OCI-LY7 (cell line): ENCODE data around the gene FKBP14. TPM values are rescaled to one million over a fixed set of nuclear protein-coding genes. Genes with fewer than 3 reads are reported as not detected.
A peak's percentile ranks its signal among the peaks of the same experiment; 100 is the strongest.
"Not testable (repeated sequence)": the region's sequence is repeated elsewhere in the genome, so short reads cannot be mapped to it uniquely, and the experiment has no call there.

Experiments used
- BruUV-seq: library from RNA; stranded (reverse); fragments of 400-500 nt; replicated peaks from 2 replicates; lab custom pipeline; 2021; lab: Mats Ljungman, UMichigan
- CTCF ChIA-PET: fragments of 300-600 bp; sonication (Branson Sonifier 250); formaldehyde crosslinking; loops from one replicate; lab custom pipeline; 2022; ENCODE audit warnings: antibody characterized with exemption; ENCODE audit not compliant: unreplicated experiment; lab: Charles Lee
- POLR2A ChIA-PET: fragments of 300-600 bp; sonication (Branson Sonifier 250); formaldehyde crosslinking; loops from one replicate; lab custom pipeline; 2022; ENCODE audit warnings: antibody characterized with exemption; lab: Charles Lee
- DNase-seq: peaks from one replicate; pipeline ENCODE4 v3.0.0-alpha.2; 2015; ENCODE audit warnings: low spot score
- H2AFZ ChIP-seq: fragments of 200-600 bp; sonication (generic), shearing (Covaris generic); 2 replicates; pipeline ENCODE4 v1.6.1; 2014; ENCODE audit warnings: mild to moderate bottlenecking, antibody characterized with exemption, low read length, moderate library complexity
- H3K27ac ChIP-seq: fragments of 200-600 bp; sonication (generic); 2 replicates; pipeline ENCODE4 v1.5.1; 2014; ENCODE audit warnings: mixed run types, low read depth, mild to moderate bottlenecking, moderate library complexity, low read length, inconsistent platforms; ENCODE audit not compliant: poor library complexity, severe bottlenecking
- H3K36me3 ChIP-seq: fragments of 200-600 bp; sonication (generic); 2 replicates; pipeline ENCODE4 v1.6.1; 2014; ENCODE audit warnings: mild to moderate bottlenecking, antibody characterized with exemption, low read length, moderate library complexity, mixed read lengths; ENCODE audit not compliant: insufficient read depth
- H3K4me1 ChIP-seq: fragments of 200-600 bp; sonication (generic); 2 replicates; pipeline ENCODE4 v1.5.1; 2014; ENCODE audit warnings: mild to moderate bottlenecking, low read length; ENCODE audit not compliant: insufficient read depth, poor library complexity, severe bottlenecking
- H3K4me2 ChIP-seq: fragments of 200-600 bp; sonication (generic); 2 replicates; pipeline ENCODE4 v1.6.1; 2014; ENCODE audit warnings: mild to moderate bottlenecking, low read length
- H3K4me3 ChIP-seq: fragments of 200-600 bp; sonication (generic); 2 replicates; pipeline ENCODE4 v1.5.1; 2014; ENCODE audit warnings: mild to moderate bottlenecking, low read depth, low read length; ENCODE audit not compliant: poor library complexity, severe bottlenecking
- H3K79me2 ChIP-seq: fragments of 200-600 bp; sonication (generic); 2 replicates; pipeline ENCODE4 v1.6.1; 2016; ENCODE audit warnings: low read depth, mild to moderate bottlenecking, low read length, moderate library complexity, mixed read lengths; ENCODE audit not compliant: insufficient read depth
- H3K9me2 ChIP-seq: fragments of 200-600 bp; sonication (generic); 2 replicates; pipeline ENCODE4 v1.6.1; 2016; ENCODE audit warnings: mild to moderate bottlenecking, low read length, mixed read lengths; ENCODE audit not compliant: insufficient read depth
- H3K9me3 ChIP-seq: fragments of 200-600 bp; sonication (generic); 2 replicates; pipeline ENCODE4 v1.6.1; 2014; ENCODE audit warnings: mild to moderate bottlenecking, mixed run types, low read length, mixed read lengths
- H4K20me1 ChIP-seq: fragments of 200-600 bp; sonication (generic); 2 replicates; pipeline ENCODE4 v1.6.1; 2014; ENCODE audit warnings: mild to moderate bottlenecking, antibody characterized with exemption, low read length, moderate library complexity, mixed read lengths; ENCODE audit not compliant: insufficient read depth
- EZH2phosphoT487 ChIP-seq: fragments of 200-600 bp; sonication (generic); IDR thresholded peaks from 2 replicates; pipeline ENCODE4 v1.6.1; 2018; ENCODE audit warnings: low read depth, borderline replicate concordance, mild to moderate bottlenecking, mixed run types, antibody characterized with exemption, low read length, moderate library complexity, mixed read lengths
- intact Hi-C: fragments of 100-400 bp; cut with micrococcal nuclease; formaldehyde crosslinking; loops from one replicate; pipeline ENCODE4 v1.10.0; 2022; ENCODE audit not compliant: unreplicated experiment
- total RNA-seq, 2 experiments: library from RNA; depleted of rRNA in 1 of 2; stranded (reverse); fragments of >200 nt in 1 of 2; shearing (Covaris generic) in 1 of 2; gene quantifications; 2 replicates each; pipeline ENCODE4 v1.2.3, GENCODE V29; 2014 to 2022
- TF ChIP-seq, protein P1 (sequence below): fragments of 200-600 bp; sonication (generic); conservative IDR thresholded peaks from 2 replicates; pipeline ENCODE4 v1.5.1; 2014; ENCODE audit warnings: mild to moderate bottlenecking, antibody characterized with exemption, low read length, moderate library complexity, mixed read lengths

FKBP14 gene
- total RNA-seq, 2 experiments from 2014 or later, result 5.3 to 15.9 TPM

DNA sequence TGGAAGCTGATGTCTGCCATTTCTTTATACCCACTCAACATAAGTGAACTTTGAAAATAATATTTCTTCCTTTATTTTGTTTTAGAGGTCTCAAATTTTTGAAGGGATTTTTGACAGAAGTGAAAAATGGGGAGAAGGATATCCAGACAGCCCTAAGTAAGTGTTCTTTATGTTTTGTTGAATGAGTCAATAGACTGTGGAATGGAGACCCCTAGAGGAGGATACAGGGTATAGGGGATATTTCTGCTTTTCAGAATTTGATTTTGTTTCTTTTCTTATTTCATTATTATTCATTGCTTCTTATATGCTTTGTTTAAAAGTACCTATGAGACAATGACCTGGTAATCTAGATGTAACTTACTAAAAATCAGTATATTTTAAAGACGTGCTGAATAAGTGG lies 36.1 kb upstream of the FKBP14 start:
- Histone ChIP-seq H3K27ac (no peak overlapping the region), H3K4me3 (no peak overlapping the region), H3K4me1 (peaks cover 13% of the 10 kb centered on the region), H3K79me2 (no peaks in the 10 kb centered on the region), H3K9me3 (no peaks in the 10 kb centered on the region), H4K20me1 (no peaks in the 10 kb centered on the region; the same call in 1 of the 2 replicates), H3K9me2 (no peaks in the 10 kb centered on the region), H2AFZ (no peak overlapping the region), H3K36me3 (peaks cover 29% of the 10 kb centered on the region), H3K4me2 (peak overlapping the region; percentile 28; the same call in 1 of the 2 replicates)
- intact Hi-C loops, result loop anchor here (1.0 to 10.0 kb wide), 6 partner anchors 33 to 428 kb away; no protein-coding TSS in a partner anchor
- no TSS peak for BruUV-seq
- no peak for TF ChIP-seq EZH2phosphoT487
- TF ChIP-seq, protein P1, sequence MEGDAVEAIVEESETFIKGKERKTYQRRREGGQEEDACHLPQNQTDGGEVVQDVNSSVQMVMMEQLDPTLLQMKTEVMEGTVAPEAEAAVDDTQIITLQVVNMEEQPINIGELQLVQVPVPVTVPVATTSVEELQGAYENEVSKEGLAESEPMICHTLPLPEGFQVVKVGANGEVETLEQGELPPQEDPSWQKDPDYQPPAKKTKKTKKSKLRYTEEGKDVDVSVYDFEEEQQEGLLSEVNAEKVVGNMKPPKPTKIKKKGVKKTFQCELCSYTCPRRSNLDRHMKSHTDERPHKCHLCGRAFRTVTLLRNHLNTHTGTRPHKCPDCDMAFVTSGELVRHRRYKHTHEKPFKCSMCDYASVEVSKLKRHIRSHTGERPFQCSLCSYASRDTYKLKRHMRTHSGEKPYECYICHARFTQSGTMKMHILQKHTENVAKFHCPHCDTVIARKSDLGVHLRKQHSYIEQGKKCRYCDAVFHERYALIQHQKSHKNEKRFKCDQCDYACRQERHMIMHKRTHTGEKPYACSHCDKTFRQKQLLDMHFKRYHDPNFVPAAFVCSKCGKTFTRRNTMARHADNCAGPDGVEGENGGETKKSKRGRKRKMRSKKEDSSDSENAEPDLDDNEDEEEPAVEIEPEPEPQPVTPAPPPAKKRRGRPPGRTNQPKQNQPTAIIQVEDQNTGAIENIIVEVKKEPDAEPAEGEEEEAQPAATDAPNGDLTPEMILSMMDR, result peak; percentile 96
- ChIA-PET POLR2A (interaction anchor here (0.7 to 1.7 kb wide), 2 partner anchors 27 to 80 kb away, joined by 3 to 5 read pairs; no protein-coding TSS in a partner anchor), CTCF (interaction anchor here (0.9 to 1.2 kb wide), 2 partner anchors 11 to 183 kb away, joined by 3 to 4 read pairs; no protein-coding TSS in a partner anchor)
- peak; percentile 62 for DNase-seq

DNA sequence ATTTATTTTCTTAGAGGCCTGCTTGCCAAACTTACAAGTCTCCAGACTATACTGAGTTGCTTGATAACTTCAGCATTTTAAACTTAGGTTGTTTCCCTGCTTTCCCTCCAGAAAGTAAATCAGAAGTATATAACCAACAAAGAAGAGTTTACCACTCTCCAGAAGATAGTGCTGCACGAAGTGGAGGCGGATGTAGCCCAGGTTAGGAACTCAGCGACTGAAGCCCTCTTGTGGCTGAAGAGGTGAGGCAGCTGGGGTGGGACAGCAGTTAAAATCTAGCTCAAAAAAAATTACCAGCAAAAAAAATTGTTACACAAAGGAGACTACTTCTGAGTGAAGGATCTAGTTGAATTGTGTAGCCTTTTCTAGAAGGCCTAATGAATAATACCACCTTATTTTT lies 35.3 kb upstream of the FKBP14 start:
- CTCF ChIA-PET, result interaction anchor here (0.6 to 1.2 kb wide), 4 partner anchors 11 to 182 kb away, joined by 3 to 4 read pairs (median 3); no protein-coding TSS in a partner anchor
- BruUV-seq, result not testable (repeated sequence)
- peak overlapping the region; percentile 28; the same call in 1 of the 2 replicates for H3K4me2 ChIP-seq

More for the DNA sequence above, 35.3 kb upstream of the FKBP14 start:
- Histone ChIP-seq H3K36me3 (peaks cover 36% of the 10 kb centered on the region), H3K4me1 (peaks cover 13% of the 10 kb centered on the region)
- not testable (repeated sequence) for H3K9me2 ChIP-seq, H3K79me2 ChIP-seq, H4K20me1 ChIP-seq, H2AFZ ChIP-seq, H3K9me3 ChIP-seq, H3K27ac ChIP-seq, H3K4me3 ChIP-seq
- peak; percentile 65 for DNase-seq
- POLR2A ChIA-PET, result interaction anchor here (0.6 to 1.7 kb wide), 9 partner anchors 9 to 80 kb away, joined by 3 to 6 read pairs (median 3); partner anchors contain the start of gene PLEKHA8
- TF ChIP-seq, protein P1, result peak; percentile 84
- intact Hi-C loops, result loop anchor here (1.0 to 10.0 kb wide), 6 partner anchors 32 to 427 kb away; no protein-coding TSS in a partner anchor
